Head of caudate nucleus (tissue), 42 donors: Measurements from ENCODE around the gene SLC25A41.
"Not testable (repeated sequence)": the region's sequence is repeated elsewhere in the genome, so short reads cannot be mapped to it uniquely, and the experiment has no call there.

ENCODE experiments used
- DNase-seq, 42 donors: peaks; one replicate each; pipeline versions ENCODE4 v3.0.0 to v3.0.0-alpha.2; 2020 to 2021; ENCODE audit warnings: mixed read lengths in 7 of 42
- intact Hi-C: fragments of 100-400 bp; cut with DNase I; formaldehyde crosslinking; loops from one replicate; pipeline ENCODE4 v1.15.0; 2022

SLC25A41 gene

DNA sequence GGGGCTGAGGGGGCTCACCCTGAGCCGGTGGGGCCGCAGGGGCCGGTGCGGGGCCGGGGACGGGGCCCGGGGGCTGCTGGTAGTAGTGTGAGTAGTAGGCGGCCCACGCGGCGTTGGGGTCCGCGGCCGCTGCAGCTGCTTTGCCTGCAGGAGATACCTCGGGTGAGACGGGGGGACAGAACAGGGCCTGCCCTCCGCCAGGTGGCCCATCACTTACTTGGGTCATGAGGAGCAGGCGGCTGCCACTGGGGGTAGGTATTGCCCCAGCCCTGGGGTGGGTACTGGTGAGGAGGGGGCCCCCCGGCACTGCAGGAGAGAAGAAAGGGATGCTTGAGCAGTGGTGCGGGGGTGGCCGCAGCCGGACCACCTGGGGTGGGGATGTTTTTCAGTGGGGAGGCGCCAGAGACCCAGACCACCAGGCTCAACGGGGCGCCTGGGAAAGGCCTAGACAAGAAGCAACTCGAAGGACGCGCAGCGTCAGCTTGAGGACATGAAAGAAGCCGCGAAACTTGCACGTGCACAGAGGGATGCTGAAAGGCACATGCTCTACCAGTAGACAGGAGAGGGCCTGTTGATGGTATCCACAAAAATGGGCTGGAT lies 17.9 kb downstream of the SLC25A41 start:
- DNase-seq = no peak
- intact Hi-C loops = no loop called here

DNA sequence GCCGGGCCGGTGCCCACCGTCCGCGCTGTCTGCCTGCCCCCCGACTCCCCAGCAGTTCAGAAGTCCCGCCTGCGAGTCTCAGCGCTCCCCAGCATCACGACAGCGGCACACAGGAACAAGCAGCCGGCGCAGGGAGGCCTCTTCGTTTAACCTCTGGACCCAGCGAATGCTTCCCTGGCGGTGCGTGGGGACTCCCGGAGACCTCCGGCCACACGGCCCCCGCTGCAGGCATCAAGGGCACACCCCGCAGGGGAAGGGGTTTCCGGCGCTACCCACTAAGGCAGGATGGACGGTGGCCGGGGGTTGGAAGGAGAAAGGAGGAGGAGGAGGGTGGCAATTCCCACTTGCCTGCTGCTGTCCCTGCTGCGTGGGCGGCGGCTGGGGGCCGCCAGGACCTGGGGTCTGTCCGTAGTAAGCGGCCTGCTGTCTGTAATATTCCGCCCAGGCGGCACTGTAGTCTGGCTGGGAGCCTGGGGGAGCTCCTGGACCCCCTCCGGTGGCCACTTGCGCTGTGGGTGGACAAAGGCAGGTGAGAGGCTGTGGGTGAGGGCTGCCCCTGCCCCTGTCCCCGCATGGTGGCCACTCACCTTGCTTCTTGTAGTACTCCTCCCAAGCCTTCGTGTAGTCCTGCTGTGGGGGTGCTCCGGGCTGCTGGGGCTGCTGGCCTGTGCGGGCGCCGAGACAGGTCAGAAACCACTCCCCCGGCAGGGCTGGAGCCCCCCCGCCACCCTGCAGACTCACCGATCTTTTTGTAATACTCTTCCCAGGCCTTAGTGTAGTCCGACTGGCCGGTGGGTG lies 18.6 kb downstream of the SLC25A41 start:
- intact Hi-C loops = no loop called here
- DNase-seq = no peak

DNA sequence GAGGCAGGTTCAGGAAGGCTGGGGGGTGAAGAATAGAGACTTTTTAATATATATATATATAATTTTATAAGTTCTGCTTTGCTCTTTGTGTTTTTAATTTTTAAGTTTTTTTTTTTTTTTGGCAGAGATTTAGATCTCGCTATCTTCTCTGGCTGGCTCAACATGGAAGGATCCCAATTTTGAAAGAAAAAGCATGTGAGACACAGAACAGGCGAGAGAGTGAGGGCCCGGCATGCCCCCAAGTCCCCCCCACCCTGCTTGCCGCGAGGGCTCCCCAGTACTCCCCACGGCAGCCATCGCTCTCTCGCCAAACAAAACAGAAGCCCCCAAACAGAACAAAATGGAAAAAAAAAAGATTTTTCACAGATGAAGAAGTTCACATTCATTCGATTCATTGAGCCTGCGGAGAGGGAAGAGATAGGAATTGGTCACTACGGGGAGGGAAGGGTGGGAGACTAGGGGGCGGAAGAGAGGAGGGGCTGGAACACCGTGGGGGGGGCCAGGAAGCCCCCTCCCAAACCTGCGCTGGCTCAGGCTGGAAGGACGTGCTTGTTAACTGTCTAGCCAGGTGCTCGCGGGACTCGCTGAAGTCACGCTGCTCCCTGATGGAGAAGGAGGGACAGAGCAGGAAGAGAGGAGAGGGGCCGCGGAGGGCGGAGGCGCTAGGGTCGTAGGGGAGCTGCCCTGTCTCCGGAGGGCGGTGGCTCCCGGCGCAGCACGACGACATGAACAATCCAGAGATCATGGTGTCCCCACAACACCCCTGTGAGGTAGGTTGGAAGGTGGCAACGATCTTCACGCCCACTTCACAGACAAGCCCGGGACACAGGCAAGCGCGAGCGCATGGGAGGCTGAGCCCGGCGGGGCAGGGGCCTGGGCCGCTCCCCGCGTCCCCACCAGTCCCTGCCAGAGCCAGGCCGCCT lies 19.6 kb downstream of the SLC25A41 start:
- peak in 25 of 42 donors; percentile 17 to 74 (median 44) for DNase-seq
- intact Hi-C loops = no loop called here

DNA sequence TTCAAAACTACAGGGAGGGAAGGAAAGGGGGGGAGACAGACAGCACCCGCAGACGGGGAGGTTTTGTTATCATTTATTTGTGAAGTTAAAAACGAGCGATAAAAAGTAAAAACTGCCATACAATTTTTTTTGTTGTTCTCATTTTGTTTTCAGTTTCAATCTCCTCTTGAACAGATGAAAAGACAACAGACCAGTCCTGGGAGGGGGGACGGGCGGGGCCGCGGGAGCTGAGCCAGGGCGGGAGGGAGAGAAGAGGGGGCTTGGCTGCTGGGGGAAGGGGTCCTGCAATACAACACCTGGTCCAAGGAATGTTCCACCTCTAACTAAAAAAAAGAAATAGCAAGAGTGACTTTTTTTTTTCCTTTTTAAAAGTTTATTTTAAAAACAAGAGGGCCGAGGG lies 20.3 kb downstream of the SLC25A41 start:
- DNase-seq = no peak
- intact Hi-C loops = no loop called here

DNA sequence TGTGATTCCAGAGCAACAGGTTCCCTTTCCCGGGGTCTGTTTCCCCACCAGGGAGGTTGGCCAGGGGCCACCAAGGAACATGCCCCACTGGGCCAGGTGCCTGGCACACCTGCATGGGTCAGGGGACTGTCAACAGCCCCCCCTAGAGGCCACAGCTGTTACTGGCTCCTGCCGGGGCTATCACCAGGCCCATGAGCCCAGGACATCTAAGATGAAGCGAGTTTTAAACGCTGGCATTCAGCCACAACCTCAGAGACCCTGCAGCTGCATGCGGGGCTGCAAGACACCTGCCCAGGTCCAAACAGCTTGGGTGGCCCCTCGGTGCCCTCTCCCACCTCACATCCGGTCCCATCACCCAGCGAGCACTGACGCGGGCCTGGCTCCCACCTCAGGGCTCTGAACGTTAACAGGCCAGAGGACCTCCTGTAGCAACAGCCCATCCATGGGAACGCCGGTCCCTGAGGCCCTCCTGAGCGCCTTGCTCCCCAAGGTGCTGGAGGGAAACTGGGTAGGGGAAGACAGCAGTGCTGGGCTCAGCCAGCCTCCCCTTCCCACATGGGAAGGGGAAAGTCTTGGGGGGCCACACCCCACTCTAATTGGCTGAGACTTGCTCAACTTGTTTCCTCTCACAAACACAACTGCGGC lies 21.0 kb downstream of the SLC25A41 start:
- DNase-seq = peak in 15 of 42 donors; percentile 20 to 62 (median 42)
- intact Hi-C loops = no loop called here

DNA sequence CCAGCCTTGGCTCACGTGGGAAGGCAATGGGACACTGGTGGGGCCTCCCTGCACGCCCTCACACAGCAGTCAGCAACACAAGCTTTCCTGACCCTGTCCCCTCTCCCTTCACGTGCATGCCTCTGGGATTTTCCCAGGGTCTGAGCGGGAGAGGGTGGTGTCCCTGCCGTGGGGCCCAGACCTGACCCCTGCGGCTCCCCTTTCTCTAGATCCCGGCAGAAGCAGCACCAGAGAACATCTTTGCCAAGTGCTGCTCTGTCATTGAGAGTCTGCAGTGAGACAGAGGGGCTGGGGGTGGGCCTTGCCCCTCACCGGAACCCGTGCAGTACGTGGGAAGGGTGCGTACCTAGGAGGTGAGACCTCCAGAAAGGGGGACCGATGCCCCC lies 21.5 kb downstream of the SLC25A41 start:
- intact Hi-C loops = no loop called here
- DNase-seq = no peak

DNA sequence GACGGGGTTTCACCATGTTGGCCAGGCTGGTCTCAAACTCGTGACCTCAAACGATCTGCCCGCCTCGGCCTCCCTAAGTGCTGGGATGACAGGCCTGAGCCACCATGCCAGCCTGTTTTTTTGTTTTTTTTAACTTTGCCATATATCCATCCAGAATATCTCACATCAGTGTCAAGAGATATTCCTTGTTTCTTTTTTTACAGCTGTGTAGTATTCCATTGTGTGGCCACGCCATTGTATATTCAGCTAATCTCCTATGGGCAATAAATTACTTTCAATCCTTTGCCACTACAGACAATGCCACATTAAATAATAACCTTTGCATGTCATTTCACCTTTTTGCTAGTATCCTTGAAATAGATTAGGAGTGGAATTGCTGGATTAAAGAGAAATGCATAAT lies 24.2 kb downstream of the SLC25A41 start:
- DNase-seq = no peak
- intact Hi-C loops = no loop called here

DNA sequence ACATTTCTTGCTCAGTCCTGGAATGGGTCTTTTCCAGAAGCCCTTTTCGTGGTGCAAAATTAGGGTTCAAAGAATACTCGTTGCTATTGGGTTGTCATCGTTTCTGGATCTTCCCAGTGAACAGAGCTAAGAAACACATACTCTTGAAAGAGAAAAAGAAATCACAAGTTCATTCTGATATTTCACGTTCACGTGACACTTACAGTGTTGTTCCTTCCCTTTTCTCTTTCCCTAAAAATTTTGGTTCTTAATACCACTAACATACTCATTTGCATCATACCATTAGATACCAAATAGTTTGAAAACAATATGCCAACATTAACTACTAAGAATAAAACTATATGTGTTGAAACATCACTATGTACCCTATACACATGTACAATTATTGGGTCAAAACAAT lies 27.2 kb downstream of the SLC25A41 start:
- intact Hi-C loops = no loop called here
- no peak for DNase-seq

DNA sequence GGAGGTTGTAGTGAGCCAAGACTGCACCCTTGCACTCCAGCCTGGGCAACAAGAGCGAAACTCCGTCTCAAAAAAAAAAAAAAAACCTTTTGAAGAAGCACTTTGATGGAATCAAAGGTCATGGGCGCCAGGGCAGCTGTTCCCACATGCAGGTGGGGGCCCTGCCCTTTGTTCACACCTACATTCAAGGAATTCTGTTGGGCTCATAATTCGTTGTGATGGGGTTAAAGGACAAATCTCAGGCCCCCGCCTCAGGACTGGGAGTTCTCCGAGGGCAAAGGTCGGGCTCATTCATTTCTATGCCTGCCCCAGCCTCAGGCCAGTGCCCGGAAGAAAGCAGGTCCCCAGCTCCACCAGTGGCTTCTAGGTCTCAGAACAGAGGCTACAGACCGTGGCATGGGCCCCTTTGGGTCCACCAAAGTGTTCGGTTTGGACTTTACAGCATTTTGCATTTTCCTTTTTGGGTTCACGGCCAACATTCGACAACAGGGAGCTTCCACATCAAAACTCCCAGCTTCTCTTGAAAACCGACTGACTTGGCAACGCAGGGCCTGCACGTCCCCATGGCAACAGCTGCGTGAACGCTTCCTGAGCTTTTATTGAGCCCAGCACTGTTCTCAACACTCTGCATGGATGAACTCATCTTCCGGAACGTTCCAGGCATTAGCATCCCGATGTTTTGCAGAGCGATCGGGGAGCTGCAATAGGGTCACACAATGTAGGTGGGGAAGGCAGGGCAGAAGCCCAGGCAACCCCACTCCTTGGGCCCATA lies 30.5 kb downstream of the SLC25A41 start:
- peak; percentile 64 to 96 (median 84) for DNase-seq
- intact Hi-C loops = no loop called here

DNA sequence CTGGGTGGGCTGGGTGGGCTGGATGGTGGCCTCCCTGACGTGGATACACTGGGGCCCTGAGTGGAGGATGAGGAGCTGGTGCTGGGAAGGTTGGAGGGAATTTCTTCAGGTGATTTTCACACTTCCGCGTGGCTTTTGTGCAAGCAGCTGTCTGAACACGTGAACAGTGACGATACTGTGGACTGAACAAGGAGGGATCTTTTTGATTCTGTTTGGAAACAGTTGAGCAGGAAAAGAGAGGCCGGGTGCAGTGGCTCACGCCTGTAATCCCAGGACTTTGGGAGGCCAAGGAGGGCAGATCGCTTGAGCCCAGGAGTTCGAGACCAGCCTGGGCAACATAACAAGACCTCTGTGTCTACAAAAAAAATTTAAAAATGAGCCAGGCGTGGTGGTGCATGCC lies 31.5 kb downstream of the SLC25A41 start:
- no peak for DNase-seq
- intact Hi-C loops = no loop called here

DNA sequence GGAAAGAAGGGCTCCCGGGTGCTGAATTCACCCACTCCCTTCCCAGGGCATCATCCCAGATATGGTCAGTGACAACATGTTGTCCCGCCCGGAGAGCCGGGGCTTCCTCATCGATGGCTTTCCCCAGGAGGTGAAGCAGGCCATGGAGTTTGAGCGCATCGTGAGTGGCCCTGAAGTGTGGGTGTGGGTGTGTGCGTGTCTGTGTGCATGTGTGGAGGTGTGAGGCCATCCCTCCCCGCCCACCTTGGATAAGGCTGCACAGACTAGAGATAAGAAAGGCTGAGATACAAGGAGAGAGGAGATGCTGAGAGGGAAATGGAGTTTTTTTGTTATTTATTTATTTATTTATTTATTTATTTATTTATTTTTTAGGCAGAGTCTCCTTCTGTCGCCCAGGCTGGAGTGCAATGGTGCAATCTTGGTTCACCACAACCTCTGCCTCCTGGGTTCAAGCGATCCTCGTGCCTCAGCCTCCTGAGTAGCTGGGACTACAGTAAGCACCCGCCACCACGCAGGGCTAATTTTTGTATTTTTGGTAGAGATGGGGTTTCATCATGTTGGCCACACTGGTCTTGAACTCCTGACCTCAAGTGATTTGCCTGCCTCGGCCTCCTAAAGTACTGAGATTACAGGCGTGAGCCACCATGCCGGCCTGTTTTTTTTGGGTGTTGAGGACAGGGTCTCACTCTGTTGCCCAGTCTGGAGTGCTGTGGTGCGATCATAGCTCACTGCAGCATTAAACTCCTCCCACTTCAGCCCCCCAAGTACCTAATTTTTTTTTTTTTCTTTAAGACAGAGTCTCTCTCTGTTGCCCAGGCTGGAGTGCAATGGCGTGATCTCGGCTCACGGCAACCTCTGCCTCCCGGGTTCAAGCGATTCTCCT lies 33.3 kb downstream of the SLC25A41 start:
- DNase-seq, intact Hi-C loops: not testable (repeated sequence)

DNA sequence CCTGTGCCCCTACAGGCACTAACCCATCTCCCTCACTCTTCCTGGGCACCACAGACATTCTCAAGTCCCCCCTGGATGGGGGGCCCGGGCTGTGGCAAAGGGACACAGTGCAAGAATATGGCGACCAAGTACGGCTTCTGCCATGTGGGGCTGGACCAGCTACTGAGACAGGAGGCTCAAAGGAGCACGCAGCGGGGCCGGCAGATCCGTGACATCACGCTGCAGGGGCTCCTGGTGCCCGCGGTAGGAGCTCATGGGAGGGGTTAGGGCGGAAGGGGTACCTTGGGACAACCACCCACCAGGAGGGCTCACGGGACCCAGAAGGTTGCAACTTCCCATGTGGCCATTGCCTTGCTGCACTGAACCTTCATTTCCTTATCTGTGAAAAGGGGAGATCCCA lies 37.3 kb downstream of the SLC25A41 start:
- DNase-seq = no peak

DNA sequence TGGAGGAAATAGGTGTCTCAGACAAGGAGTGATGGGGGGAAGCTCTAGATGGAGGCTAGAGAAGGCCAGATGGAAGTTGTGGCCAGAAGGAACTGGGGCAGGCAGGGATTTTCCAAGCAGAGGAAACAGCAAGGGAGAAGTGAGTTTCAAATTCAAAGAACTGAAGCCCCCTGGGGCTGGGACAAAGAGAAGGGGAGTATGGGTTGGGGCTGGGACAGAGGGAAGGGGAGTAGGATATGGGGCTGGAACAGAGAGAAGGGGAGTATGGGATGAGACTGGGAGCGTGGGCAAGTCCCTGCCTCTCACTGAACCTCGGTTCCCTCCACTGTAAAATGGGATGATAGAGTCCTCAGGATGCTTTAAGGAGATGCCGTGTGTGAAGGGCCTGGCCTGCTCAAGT lies 38.7 kb downstream of the SLC25A41 start:
- no peak for DNase-seq
- intact Hi-C loops = no loop called here

More for the DNA sequence above, 37.3 kb downstream of the SLC25A41 start:
- intact Hi-C loops = no loop called here

DNA sequence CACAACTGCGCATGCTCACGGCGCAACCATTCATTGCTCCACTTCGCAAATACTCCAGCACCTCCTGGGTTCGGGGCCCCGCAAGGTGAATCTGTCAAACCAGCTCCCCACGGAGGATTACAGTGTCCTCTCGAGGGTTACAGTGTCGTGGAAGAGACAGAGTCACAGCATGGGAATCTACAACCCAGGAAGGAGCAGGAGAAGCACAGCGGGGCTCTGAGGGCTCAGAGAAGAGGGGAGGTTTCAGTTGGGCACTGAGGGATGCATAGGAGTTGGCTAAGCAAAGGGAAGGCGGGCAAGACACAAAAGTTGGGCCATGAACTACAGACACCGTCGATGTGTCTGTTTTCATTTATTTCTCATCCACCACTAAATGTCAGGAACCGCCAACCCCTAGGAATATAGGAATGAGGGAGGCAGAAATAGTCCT lies 39.6 kb downstream of the SLC25A41 start:
- intact Hi-C loops = loop anchor here (2.0 kb wide), 1 partner anchor 31 kb away; the partner anchor contains the start of gene KHSRP

DNA sequence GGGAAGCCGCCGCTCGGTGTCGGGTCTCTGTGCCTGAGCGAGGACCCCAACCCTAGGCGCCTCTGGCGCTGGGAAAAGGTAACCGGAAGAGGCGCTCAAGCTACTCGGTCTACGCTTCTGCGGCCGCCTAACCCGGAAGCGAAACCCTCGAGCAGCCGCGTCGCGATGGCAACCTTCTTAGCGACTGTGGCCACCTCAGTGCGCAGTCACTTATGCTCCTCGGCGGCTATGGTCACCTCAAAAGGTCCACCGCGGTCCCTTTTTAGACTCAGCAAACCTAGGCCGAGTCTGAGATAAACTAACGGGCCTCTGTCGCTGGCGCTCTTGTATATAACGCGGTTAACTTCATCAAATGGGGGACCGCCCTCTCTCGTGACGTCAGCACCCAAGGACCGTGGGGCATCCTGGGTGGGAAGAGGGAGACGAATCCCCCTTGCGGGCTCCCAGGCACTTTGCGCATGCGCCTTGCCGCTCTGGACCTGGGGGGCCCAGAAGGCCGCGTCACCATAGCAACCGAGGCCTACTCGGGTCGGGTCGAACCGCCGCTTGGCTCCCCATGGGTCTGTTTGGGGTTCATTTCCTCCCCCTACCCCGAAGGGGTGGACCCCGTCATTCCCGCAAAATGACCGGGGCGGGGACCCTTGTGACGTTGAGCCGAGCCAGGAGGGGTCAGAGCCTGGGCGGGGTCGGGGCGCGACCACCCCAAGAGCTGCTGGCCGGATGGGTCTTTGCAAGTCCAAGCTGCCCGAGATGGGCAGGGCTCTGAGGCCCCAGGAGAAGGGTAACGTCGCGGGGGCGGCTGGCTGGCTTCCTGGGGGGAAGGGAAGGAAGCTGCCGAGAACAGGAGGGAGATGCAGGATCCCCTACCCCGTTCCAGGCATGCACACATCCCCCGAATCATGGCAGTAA lies 40.2 kb downstream of the SLC25A41 start, which contains the start of gene GTF2F1:
GTF2F1 (minus strand) TSS at position 91 of the 909 bp plus-strand sequence. CDS start 169 bp downstream, outside the sequence.
- intact Hi-C loops = loop anchor here (2.0 kb wide), 1 partner anchor 31 kb away; the partner anchor contains the start of gene KHSRP
- DNase-seq = peak; percentile 90 to 98 (median 96)

More for the DNA sequence above, 39.6 kb downstream of the SLC25A41 start:
- peak in 5 of 42 donors; percentile 68 to 89 (median 78) for DNase-seq
